Suprapubic skin (tissue), 4 donors: ENCODE data around the gene ECE2.

Source experiments
- EP300 ChIP-seq: sonication (generic); formaldehyde crosslinking; IDR thresholded peaks from one replicate; pipeline ENCODE4 v1.6.1; 2017; ENCODE audit warnings: antibody characterized with exemption
- POLR2A ChIP-seq, 2 donors: fragments of 450-650 bp; IDR thresholded peaks; one replicate each; pipeline ENCODE4 v1.6.1; 2017; ENCODE audit warnings: antibody characterized with exemption in 2 of 2, mild to moderate bottlenecking in 2 of 2, moderate library complexity in 2 of 2
- POLR2AphosphoS5 ChIP-seq, 3 donors: sonication (generic); formaldehyde crosslinking; IDR thresholded peaks; one replicate each; pipeline ENCODE4 v1.6.1; 2017; ENCODE audit warnings: antibody characterized with exemption in 3 of 3
- TF ChIP-seq, protein P1 (sequence below), 2 donors: fragments of 200-600 bp in 1 of 2; fragments of 450-650 bp in 1 of 2; sonication (generic) in 1 of 2; IDR thresholded peaks; one replicate each; pipeline ENCODE4 v1.5.1; 2016 to 2019; ENCODE audit warnings: antibody characterized with exemption in 2 of 2, mild to moderate bottlenecking in 1 of 2, moderate library complexity in 1 of 2

GRCh38 chr3:184296616-184297015, 20.8 kb downstream of the ECE2 start:
- TF ChIP-seq, protein P1, sequence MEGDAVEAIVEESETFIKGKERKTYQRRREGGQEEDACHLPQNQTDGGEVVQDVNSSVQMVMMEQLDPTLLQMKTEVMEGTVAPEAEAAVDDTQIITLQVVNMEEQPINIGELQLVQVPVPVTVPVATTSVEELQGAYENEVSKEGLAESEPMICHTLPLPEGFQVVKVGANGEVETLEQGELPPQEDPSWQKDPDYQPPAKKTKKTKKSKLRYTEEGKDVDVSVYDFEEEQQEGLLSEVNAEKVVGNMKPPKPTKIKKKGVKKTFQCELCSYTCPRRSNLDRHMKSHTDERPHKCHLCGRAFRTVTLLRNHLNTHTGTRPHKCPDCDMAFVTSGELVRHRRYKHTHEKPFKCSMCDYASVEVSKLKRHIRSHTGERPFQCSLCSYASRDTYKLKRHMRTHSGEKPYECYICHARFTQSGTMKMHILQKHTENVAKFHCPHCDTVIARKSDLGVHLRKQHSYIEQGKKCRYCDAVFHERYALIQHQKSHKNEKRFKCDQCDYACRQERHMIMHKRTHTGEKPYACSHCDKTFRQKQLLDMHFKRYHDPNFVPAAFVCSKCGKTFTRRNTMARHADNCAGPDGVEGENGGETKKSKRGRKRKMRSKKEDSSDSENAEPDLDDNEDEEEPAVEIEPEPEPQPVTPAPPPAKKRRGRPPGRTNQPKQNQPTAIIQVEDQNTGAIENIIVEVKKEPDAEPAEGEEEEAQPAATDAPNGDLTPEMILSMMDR (IDR thresholded peaks at IDR 0.05), result no peak
- TF ChIP-seq POLR2A (IDR thresholded peaks at IDR 0.05), result no peak
- no peak for TF ChIP-seq POLR2AphosphoS5 (IDR thresholded peaks at IDR 0.05)
- TF ChIP-seq EP300, result no peak
